Stimulated activated CD4-positive, alpha-beta T cell treated with anti-CD3 and anti-CD28 coated beads, Interleukin-15, amount 100 ng/mL, for 24 hours (primary cell): ENCODE results near the gene CACNA2D4.
A peak's percentile ranks its signal among the peaks of the same experiment; 100 is the strongest.

ENCODE experiments used
- DNase-seq: peaks from one replicate; pipeline ENCODE4 v3.0.0-alpha.2; 2020

Gene CACNA2D4

DNA sequence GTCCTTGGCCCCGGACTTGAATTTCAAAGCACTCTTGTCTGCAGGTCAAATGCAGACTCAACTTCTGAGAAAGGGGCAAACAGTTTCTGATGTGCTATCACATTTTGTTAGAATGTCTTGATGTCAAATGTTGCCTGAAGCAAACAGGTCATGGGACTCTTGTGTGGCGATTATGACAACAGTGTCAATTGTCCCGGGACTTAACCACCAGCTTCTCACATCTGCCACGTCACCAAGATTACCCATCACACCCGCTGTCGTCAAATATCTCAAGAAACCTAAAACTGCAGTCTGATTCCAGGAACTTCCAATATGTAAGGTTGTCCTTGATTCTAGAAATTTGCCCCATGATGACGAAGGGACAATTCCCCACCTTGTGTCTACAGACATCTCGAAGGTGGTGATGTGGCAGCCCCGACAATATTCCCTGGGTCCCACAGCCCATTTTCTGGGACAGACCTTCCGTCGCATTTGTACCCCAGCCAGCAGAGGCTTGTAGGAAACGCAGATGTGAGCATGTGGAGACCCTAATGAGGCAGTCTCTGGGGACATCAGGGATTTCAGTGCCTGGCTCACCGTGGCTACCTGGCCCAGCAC is 76.8 kb downstream of the CACNA2D4 start:
- DNase-seq, result no peak

DNA sequence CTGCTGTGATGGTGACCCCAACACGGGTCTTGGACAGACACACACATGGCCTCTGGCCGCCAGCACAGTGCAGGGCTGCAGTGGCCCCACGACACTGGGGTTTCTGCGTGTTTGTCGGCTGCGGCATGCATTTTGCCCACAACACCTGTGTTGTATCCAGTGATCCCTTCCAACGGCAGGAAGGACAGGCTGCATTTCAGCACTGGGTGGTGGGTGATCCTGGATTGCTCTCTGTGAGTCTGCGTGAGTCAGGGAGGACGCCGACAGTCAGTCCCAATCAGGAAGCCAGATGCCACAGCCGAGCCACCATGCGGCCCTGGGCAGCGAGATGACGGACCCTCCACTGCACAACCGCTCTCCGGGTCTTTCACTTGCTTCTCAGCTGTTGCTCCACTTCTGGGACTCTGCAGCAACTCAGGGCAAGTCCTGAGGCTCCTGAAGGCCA is 77.4 kb downstream of the CACNA2D4 start:
- DNase-seq, result no peak

DNA sequence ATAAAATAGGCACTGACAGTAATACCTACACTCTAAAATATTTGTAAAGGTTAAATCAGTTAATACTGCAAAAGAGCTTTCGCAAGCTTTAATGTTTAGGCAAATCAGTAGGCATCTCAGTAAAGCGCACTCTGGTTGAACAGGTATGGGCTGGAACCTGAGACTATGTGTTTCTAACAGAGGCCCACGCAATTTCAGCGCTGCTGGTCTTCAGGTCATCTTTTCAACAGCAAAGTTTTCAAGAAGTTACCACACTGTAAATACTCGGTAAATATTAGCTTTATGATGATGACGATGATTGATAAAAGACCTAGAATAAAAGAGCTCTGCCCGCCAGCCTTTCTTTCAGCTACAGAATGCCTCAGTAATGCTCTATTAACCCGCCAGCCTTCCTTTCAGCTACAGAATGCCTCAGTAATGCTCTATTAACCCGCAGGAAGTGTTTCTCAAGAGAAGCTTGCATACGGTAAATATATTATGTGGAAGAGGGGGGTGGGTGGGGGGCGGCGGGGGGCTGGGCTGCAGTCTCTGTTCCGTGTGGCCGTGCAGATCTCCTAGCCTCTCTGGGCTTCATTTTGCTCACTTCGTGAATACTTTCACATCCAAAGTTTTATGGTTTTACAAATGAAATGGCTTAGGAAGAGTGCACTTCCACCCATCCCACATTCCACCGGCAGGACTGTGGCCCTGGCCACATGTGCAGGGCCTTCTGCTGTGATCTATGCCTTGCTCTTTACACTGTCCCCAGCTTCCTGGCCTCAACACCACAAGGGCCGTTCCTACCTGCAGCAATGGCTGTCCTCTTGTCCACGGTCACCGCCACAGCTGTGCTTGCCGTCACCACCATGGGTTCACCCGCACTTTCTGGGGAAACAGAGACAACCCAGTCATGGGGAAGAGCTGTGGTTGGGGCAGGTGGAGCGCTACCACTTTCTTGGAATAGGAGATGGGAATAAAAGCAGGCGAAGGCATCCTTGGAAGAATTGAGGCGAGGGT is 78.2 kb downstream of the CACNA2D4 start:
- no peak for DNase-seq

DNA sequence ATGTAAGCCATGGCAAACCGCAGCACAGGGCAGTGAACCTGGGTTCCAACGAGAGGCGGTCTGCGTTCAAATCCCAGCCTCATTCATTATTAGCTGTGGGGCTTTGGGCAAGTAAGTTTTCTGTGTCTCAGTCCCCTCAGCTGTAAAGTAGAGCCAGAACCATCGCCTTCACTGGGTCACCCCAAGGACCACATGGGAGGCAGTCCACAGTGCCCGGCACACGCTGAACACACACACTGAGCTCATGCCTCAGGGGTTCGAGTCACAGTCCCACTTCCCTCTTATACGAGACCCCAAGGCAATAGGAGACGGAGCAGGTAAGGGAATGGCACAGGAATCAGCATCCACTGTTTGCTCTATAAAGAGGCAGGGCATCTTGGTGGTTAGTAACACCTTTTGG is 79.0 kb downstream of the CACNA2D4 start:
- no peak for DNase-seq

DNA sequence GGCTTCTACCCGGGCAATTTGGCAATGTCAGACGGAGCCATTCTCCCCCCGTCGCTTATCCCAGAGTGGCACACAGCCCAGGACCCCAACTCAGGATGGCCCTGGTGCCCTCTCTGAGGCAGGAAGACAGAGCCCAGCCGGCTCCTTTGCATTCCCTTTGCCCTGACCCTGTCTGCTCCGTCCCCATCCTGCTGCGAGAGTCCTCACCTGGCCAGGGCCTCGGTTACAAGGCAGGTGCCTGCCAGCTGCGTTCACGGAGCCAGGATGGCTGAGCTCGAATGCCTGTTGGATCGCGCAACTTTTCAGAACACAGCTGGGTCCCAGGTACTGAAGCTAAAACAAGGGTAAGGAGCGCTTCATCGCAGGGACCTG is 79.5 kb downstream of the CACNA2D4 start:
- no peak for DNase-seq

DNA sequence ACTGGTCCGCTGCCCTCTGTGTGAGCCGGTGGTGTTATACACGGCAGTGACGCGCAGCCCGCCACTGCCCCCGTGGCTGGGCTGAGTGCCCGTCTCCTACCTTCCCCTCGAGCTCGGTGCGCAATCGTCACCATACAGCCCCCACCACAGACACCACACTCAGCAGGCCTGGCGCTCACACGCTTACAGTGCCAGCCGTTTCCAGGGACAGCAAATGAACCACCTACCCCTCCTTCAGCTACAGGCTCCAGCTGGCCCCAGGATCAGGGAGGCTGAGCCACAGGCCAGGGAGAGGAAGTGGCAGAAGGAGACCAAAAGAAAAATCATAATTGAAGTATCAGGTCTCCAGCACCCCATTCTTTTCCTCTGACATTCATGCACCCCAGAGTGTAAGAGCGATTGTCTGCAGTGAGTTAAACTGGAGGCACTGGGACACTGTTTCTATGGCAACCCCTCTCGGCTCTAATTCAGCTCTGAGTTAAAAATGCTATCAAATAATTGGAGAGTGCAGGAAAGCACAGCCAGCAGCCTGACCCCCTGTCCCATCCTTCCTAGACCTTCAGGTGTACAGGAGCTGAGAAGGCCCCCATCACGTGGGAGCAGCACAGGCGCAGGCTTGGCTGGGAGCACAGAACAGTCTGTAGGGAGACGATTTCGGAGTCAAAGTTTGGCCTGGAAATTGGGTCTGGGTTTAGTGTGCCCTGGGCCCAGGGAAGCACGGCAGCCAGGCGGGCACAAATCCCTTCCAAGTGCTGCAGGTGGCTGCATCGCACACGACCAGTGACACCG is 80.1 kb downstream of the CACNA2D4 start:
- DNase-seq, result no peak

DNA sequence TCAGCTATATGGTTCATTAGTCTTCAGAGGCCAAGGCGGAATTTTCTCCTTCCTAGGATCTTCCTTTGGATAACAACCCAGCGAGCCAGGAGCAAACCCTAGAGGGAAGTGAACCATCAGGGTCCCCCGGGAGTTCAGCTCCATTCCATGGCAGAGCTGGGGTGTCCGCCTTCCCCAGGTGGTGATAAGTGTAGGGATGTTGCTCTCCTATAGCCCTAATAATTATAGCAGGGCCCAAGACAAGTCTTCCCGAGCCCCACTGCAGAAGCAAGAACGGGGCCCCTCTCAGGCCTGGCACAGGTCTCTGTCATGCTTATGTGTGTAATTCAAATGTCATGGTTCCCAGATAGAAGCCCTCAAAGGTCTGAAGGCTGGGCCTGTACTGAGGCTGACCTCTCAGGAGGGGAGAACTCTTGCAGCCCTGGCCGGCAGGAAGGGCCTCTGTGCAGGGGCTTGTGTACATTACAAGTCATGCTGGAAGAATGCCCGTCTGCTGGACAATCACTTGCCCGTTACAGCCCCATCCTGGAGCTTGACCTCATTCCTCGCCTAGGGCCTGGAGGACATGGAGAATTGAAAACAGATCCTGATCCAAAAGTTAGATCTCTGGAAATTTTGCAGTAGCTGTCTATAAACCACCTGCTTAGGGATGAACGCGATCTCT is 80.8 kb downstream of the CACNA2D4 start:
- no peak for DNase-seq

DNA sequence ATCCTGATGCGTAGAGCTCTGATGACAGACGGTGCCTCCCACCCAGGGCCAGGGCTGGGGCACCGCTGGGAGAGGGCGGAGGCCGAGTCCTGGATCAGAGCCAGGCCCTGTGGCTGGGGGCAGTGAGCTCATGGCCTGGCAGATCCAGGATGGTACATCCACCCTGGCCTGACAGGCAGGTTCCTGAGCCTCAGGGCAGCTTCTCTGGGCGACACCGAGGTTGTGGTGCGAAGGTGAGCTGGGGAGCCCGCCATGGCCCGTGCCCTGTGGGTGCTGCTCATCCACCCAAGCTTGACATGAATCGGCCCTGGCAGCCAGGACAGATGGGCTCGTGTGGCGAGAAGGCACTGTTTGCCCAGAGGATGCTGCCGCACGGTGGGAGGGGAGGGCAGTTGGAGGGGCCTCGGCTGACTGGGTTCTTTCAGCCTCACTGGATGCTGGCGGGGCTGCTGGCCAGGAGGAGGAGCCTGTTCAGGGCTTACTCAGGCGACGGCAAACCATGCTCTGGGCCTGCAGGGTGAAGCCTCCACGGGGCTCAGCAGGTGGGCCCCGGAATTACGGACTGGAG is 81.5 kb downstream of the CACNA2D4 start:
- DNase-seq, result no peak

DNA sequence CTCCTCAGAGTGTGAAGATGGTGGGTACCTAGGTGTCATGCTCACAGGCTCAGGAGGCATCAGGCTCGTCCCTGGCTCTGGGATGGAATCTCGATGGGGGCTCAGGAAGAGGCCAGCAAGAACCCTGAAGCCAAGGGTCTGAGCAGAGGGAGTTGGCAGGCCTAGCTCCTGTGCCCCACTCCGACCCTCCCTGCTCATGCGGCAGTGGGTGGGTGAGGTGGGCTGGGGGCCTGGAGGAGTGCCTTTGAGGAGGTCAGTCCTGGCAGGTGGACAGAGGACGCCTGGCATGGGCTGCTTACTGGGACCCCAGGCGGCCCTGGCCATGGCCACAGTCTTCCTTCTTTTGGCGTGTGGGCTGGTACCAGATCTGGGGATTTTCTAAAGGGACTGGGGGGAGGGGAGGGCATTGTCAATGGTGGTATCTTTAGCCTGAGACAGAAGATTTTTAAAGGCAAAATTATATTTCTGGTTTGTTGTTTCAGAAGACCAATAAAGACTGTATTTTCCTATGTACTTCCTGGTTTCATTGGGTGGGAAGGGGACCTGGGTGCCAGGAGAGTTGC is 82.1 kb downstream of the CACNA2D4 start:
- no peak for DNase-seq

DNA sequence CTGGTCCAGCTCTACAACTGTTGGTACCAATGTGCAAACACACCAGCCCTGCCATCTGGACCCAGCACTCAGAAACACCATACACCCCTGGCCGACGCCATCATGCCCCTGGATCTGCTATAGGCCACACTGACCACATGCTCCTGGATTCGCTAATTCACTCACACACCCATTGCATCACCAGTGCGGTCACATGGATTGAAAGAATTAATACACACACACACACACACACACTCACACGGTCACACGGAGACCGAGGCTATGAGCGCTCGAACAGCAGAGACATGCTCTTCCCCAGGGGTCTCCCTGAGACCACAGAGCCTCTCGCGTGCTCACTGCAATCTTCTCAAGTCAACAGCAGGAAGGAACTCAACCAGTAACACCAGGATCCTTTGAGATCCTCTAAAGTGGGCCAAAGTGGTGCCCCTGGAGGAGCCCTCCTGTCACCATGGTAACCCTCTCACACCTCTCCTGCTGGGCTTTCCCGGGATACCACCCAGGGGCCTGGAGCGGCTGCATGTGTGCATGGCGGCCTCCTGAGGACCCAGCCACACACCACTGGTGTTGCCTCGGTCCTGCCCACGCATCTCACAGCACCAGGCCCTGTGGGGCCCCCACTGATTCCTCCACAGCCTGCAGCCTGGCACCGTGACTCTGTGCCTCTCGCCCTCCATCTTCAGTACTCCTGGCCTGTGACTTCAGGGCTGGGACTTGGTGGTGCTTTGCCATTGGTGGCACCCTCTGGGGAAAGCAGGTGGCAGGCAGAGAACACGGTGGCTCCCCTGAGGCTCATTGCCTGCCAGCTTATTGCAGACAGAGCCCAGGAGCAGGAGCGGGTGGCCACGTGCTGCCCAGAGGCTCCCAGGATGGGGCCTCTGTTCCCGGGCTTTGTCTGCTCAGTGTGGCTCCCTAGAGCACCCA is 83.0 kb downstream of the CACNA2D4 start:
- DNase-seq, result no peak

DNA sequence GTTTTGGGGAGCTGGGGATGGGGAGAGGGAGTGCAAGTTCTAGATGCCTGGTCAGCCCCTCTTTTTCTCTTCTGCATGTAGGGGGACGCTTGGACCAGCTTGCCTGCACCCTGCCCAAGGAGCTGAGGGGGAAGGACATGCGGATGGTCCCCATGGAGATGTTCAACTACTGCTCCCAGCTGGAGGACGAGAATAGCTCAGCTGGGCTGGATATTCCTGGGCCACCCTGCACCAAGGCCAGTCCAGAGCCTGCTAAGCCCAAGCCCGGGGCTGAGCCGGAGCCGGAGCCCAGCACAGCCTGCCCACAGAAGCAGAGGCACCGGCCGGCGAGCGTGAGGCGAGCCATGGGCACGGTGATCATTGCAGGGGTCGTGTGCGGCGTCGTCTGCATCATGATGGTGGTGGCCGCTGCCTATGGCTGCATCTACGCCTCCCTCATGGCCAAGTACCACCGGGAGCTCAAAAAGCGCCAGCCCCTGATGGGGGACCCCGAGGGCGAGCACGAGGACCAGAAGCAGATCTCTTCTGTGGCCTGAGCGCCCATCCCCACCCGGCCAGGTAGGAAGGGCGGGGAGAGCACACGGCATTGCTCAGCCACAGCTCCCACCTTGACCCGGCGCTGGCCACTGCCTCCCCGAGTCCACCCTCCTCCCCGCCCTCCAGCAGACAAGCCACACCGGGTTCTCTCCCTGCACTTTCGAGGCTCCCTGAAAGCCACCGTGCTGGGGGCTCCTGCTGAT is 84.1 kb downstream of the CACNA2D4 start:
- no peak for DNase-seq

DNA sequence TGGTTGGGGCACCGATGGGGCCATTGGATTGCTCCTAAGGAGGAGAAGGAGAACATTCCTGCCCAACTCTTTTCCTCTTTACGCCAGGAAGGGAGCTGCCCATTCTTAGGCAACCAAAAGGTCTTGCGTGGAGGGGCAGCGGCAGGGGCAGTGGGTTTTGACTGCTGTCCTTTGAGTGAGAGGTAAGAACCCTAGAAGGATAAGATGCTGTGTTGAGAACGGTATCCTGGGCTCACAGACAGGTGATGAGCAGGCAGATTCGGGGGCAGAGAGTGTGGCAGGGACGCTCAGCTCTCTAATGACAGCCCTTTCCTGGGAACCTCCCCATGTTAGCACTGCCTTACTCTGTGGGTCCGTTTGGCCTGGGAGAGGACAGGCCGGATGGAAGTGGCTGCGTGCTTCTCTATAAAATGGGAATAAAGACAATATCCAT is 84.8 kb downstream of the CACNA2D4 start:
- DNase-seq, result no peak

DNA sequence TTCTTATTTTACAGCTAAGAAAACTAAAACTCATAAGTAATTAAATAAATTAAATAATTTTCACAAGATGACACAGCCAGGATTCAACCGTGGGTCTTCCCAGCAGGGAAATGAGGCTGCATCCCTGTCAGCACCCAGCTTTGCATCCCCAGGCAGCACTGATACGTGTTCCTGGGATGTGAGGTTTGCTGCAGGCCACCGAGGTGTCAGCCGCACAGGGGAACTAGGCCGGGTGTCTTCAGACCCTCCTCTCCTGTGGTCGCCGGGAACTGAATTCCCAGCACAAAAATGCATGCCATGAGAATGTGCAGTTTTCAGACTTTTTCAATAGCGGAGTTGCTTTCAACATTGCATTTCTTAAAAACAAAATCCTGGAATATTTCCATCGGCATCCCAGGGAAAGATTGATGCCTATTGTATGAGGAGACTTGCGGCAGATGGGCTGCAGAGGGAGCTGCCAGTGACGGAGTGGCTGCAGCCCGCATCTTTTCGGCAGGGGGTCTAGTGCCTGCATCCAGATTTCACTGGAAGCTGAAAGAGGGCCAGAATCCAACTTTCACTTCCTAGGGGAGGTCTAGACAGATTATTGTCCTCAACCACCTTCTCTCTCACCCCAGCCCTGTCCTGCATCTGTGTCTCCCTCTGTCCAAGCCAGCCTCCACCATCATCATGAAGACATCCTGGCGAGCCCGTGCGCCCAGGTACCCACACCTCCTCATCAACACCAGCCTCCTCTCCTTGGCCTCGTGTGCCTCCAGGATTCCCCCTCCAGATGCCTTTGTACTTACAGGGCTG is 85.5 kb downstream of the CACNA2D4 start:
- no peak for DNase-seq

DNA sequence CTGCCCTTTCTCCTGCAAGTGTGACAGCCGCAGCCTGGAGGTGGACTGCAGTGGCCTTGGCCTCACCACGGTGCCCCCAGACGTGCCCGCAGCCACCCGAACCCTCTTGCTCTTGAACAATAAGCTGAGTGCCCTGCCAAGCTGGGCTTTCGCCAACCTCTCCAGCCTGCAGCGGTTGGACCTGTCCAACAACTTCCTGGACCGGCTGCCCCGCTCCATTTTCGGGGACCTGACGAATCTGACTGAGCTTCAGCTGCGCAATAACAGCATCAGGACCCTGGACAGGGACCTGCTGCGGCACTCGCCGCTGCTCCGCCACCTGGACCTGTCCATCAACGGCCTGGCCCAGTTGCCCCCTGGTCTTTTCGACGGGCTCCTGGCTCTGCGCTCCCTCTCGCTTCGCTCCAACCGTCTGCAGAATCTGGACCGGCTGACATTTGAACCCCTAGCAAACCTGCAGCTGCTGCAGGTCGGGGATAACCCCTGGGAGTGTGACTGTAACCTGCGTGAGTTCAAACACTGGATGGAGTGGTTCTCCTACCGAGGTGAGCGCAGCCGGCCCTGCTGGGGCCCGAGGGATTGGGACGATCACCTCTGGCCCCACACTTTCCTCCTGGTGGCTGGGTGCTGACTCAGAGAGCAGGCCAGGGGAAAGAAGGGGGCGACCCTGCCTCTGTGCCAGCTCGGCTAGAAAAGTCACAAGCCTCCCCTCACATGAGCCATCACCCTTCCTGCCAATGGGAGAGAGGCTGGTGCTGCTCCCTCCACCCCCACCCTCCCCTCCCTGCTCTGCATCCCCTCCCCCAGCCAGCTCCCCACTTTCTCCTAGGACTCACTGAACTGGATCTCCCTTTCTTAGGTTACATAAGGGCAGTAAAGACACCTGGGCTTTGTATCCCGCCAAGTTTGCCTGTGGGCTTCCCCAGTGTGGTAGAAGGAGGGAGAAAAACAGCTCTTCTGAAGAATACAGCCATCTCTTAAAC is 87.2 kb downstream of the CACNA2D4 start:
- DNase-seq, result peak; percentile 26

DNA sequence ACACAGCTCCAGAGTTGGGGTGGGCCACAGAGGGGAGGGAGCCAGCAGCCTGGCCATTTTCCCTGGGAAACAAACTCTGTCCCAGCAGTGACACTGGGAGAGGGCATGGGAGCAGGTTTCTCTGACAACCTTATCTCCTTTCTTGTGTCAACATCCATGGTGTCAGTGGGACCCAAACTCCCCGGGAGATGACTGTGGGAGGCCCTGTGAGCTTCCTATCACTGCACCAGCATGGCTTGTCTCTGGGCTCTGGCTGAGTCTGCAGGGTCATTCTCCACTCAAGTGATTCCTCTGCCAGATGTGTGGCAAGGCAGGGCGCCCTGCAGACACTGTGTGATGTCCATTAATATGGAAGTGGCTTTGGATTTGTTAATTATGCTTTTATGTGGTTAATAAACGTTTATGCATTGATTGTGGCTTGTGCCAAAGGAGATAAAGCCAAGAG is 88.0 kb downstream of the CACNA2D4 start:
- DNase-seq, result no peak

DNA sequence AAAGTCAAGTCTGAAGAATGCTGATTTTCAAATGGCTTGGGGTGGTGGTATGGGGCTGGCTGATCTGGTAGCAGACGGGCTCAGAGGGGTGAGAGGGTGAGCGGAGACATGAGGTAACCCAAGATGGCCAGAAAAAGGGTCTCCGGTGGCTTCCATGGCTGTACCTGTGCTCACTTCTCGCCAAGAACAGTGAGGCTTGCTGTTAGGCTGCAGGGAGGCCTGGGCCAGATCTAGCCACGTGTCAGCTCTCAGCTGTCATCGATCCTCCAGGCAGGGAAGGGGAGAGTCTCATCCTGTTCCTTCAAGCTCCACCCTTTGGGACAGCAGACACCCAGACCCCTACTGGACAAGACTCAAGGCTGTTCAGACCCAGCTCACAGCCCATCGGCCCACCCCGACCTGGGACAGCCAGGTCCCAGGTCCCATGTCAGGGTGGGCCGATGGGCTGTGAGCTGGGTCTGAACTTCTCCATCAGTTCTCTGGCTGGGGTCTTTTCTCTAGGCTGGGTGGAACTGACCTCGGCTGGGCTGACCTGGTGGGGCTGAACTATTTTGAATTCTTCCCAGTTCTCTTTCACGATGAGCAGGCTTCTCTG is 89.0 kb downstream of the CACNA2D4 start:
- no peak for DNase-seq

DNA sequence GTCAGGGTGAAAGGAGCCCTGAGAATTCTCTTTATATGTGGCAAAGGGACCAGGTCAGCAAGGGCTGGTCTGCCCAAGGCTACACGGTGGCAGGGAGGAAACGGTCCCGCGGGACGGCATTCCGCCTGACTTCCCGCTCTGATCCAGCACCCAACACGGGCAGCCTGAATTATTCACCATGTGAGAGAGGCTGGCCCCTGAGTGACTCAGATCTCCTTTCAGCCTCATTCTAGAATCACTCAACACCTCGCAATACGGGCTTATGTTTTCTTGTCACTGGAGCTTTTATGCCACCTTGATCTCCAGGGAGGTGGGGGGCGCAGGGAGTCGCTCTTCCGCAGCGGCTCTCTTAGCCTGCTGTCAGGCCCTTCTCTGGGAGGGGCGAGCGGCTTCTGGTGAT is 89.6 kb downstream of the CACNA2D4 start:
- DNase-seq, result no peak
